ENCODE data around the gene OTOA. TPM values are rescaled to one million over a fixed set of nuclear protein-coding genes. Genes with fewer than 3 reads are reported as not detected.
"Not testable (repeated sequence)": the region's sequence is repeated elsewhere in the genome, so short reads cannot be mapped to it uniquely, and the experiment has no call there.

The OTOA gene
- polyA plus RNA-seq, 6 donors from 2014 or later, result not detected

GRCh38 chr16:21664801-21665492 lies 1.2 kb downstream of the OTOA start:
- no peaks in the 10 kb centered on the region for H3K27me3 Mint-ChIP-seq
- DNase-seq (no peak), ATAC-seq (ENCODE audit: low read depth in 2 of 2) (no peak)
- no peaks in the 10 kb centered on the region for H3K9me3 Mint-ChIP-seq
- H3K27ac Mint-ChIP-seq, result peak overlapping the region in 1 of 6 donors; percentile 54
- peaks cover 15 to 45% (median 24%) of the 10 kb centered on the region in 3 donors for H3K4me1 Mint-ChIP-seq
- H3K4me3 Mint-ChIP-seq, result peak overlapping the region in 3 of 8 donors; percentile 36 to 95 (median 40)
- no peaks in the 10 kb centered on the region for H3K36me3 Mint-ChIP-seq

- no peak for ATAC-seq (ENCODE audit: low read depth in 2 of 2)
- peak overlapping the region in 1 of 6 donors; percentile 30 for H3K27ac Mint-ChIP-seq
- H3K4me1 Mint-ChIP-seq, result peaks cover 11 to 28% (median 12%) of the 10 kb centered on the region in 3 donors
- H3K36me3 Mint-ChIP-seq, result no peaks in the 10 kb centered on the region
- DNase-seq, result no peak
- H3K4me3 Mint-ChIP-seq, result no peak overlapping the region
- no peaks in the 10 kb centered on the region for H3K9me3 Mint-ChIP-seq
- no peaks in the 10 kb centered on the region for H3K27me3 Mint-ChIP-seq
These were observed 3.0 kb downstream of the OTOA start for GRCh38 chr16:21666772-21667171.

GRCh38 chr16:21667575-21667974 lies 3.8 kb downstream of the OTOA start:
- DNase-seq (no peak), ATAC-seq (ENCODE audit: low read depth in 2 of 2) (no peak)
- H3K36me3 Mint-ChIP-seq, result no peaks in the 10 kb centered on the region
- no peak overlapping the region for H3K4me3 Mint-ChIP-seq
- no peak overlapping the region for H3K27ac Mint-ChIP-seq
- no peaks in the 10 kb centered on the region for H3K9me3 Mint-ChIP-seq
- no peaks in the 10 kb centered on the region for H3K27me3 Mint-ChIP-seq
- peaks cover 11 to 20% (median 11%) of the 10 kb centered on the region in 3 donors for H3K4me1 Mint-ChIP-seq

- DNase-seq (no peak), ATAC-seq (ENCODE audit: low read depth in 2 of 2) (no peak)
- Mint-ChIP-seq H3K27ac (no peak overlapping the region), H3K36me3 (no peaks in the 10 kb centered on the region), H3K4me3 (no peak overlapping the region), H3K4me1 (no peaks in the 10 kb centered on the region), H3K9me3 (peaks cover 0 to 11% (median 3%) of the 10 kb centered on the region in 7 donors), H3K27me3 (peaks cover 0 to 12% (median 0%) of the 10 kb centered on the region in 3 donors)
These were observed 9.7 kb downstream of the OTOA start for GRCh38 chr16:21673469-21673868.

- H3K4me3 Mint-ChIP-seq; H3K36me3 Mint-ChIP-seq; ATAC-seq (ENCODE audit: low read depth in 2 of 2); H3K4me1 Mint-ChIP-seq; DNase-seq; H3K27ac Mint-ChIP-seq: not testable (repeated sequence)
- Mint-ChIP-seq H3K27me3 (peaks cover 0 to 17% (median 0%) of the 10 kb centered on the region in 3 donors), H3K9me3 (peaks cover 0 to 11% (median 3%) of the 10 kb centered on the region in 7 donors)
These were observed 10.7 kb downstream of the OTOA start for GRCh38 chr16:21674456-21674855.

GRCh38 chr16:21680714-21681113 lies 16.9 kb downstream of the OTOA start:
- DNase-seq; H3K27ac Mint-ChIP-seq; H3K36me3 Mint-ChIP-seq; H3K9me3 Mint-ChIP-seq; H3K4me1 Mint-ChIP-seq; ATAC-seq (ENCODE audit: low read depth in 2 of 2); H3K4me3 Mint-ChIP-seq: not testable (repeated sequence)
- peaks cover 7 to 36% (median 10%) of the 10 kb centered on the region in 3 donors for H3K27me3 Mint-ChIP-seq

GRCh38 chr16:21683184-21683583 lies 19.4 kb downstream of the OTOA start:
- H3K36me3 Mint-ChIP-seq, result no peaks in the 10 kb centered on the region
- H3K27ac Mint-ChIP-seq, result no peak overlapping the region
- peaks cover 0 to 3% (median 3%) of the 10 kb centered on the region in 3 donors for H3K4me1 Mint-ChIP-seq
- ATAC-seq (ENCODE audit: low read depth in 2 of 2), result no peak
- H3K27me3 Mint-ChIP-seq, result peaks cover 7 to 27% (median 10%) of the 10 kb centered on the region in 3 donors
- no peak for DNase-seq
- H3K4me3 Mint-ChIP-seq, result no peak overlapping the region
- peaks cover 0 to 2% (median 0%) of the 10 kb centered on the region in 7 donors for H3K9me3 Mint-ChIP-seq

GRCh38 chr16:21684199-21684598 lies 20.4 kb downstream of the OTOA start:
- Mint-ChIP-seq H3K36me3 (no peaks in the 10 kb centered on the region), H3K27me3 (peaks cover 7 to 25% (median 10%) of the 10 kb centered on the region in 3 donors), H3K27ac (no peak overlapping the region), H3K4me1 (peaks cover 0 to 3% (median 3%) of the 10 kb centered on the region in 3 donors), H3K9me3 (peaks cover 0 to 7% (median 4%) of the 10 kb centered on the region in 7 donors), H3K4me3 (no peak overlapping the region)
- ATAC-seq (ENCODE audit: low read depth in 2 of 2) (peak; percentile 55 to 58), DNase-seq (no peak)

- ATAC-seq (ENCODE audit: low read depth in 2 of 2), result no peak
These were observed 21.3 kb downstream of the OTOA start for GRCh38 chr16:21685034-21685455.

GRCh38 chr16:21689107-21689506 lies 25.3 kb downstream of the OTOA start:
- H3K4me1 Mint-ChIP-seq, result peaks cover 0 to 3% (median 3%) of the 10 kb centered on the region in 3 donors
- no peaks in the 10 kb centered on the region for H3K36me3 Mint-ChIP-seq
- H3K4me3 Mint-ChIP-seq, result no peak overlapping the region
- H3K27ac Mint-ChIP-seq, result no peak overlapping the region
- peaks cover 0 to 10% (median 4%) of the 10 kb centered on the region in 3 donors for H3K27me3 Mint-ChIP-seq
- ATAC-seq (ENCODE audit: low read depth in 2 of 2), result no peak
- no peak for DNase-seq
- peaks cover 0 to 7% (median 5%) of the 10 kb centered on the region in 7 donors for H3K9me3 Mint-ChIP-seq

More at GRCh38 chr16:21685034-21685455, 21.3 kb downstream of the OTOA start:
- H3K36me3 Mint-ChIP-seq, result no peaks in the 10 kb centered on the region
- H3K27me3 Mint-ChIP-seq, result peaks cover 7 to 25% (median 10%) of the 10 kb centered on the region in 3 donors
- DNase-seq, result no peak
- H3K4me1 Mint-ChIP-seq, result peaks cover 0 to 3% (median 3%) of the 10 kb centered on the region in 3 donors
- peaks cover 0 to 7% (median 4%) of the 10 kb centered on the region in 7 donors for H3K9me3 Mint-ChIP-seq
- no peak overlapping the region for H3K4me3 Mint-ChIP-seq
- H3K27ac Mint-ChIP-seq, result no peak overlapping the region

- not testable (repeated sequence) for H3K36me3 Mint-ChIP-seq, H3K27ac Mint-ChIP-seq, H3K27me3 Mint-ChIP-seq
These were observed 27.2 kb downstream of the OTOA start for GRCh38 chr16:21690967-21691366.

GRCh38 chr16:21694609-21695008 lies 30.8 kb downstream of the OTOA start:
- H3K9me3 Mint-ChIP-seq, result peaks cover 0 to 5% (median 0%) of the 10 kb centered on the region in 7 donors
- no peak overlapping the region for H3K27ac Mint-ChIP-seq
- no peaks in the 10 kb centered on the region for H3K36me3 Mint-ChIP-seq
- no peak overlapping the region for H3K4me3 Mint-ChIP-seq
- DNase-seq, result no peak
- no peaks in the 10 kb centered on the region for H3K4me1 Mint-ChIP-seq
- H3K27me3 Mint-ChIP-seq, result peaks cover 0 to 12% (median 4%) of the 10 kb centered on the region in 3 donors
- no peak for ATAC-seq (ENCODE audit: low read depth in 2 of 2)

More at GRCh38 chr16:21690967-21691366, 27.2 kb downstream of the OTOA start:
- not testable (repeated sequence) for H3K4me1 Mint-ChIP-seq; H3K9me3 Mint-ChIP-seq; DNase-seq; ATAC-seq (ENCODE audit: low read depth in 2 of 2); H3K4me3 Mint-ChIP-seq

GRCh38 chr16:21697032-21697431 lies 33.3 kb downstream of the OTOA start:
- no peak for ATAC-seq (ENCODE audit: low read depth in 2 of 2)
- Mint-ChIP-seq H3K27me3 (peaks cover 0 to 14% (median 7%) of the 10 kb centered on the region in 3 donors), H3K9me3 (no peaks in the 10 kb centered on the region), H3K36me3 (no peaks in the 10 kb centered on the region), H3K4me1 (no peaks in the 10 kb centered on the region), H3K4me3 (no peak overlapping the region), H3K27ac (peak overlapping the region in 1 of 6 donors; percentile 44)
- no peak for DNase-seq

All from naive B cell (primary cell).